DMS53 (cell line): ENCODE measurements around the gene AJAP1.

Experiments
- DNase-seq: peaks from one replicate; lab custom pipeline; 2025; lab: John Stamatoyannopoulos, UW

The AJAP1 gene

GRCh38 chr1:4682607-4683220, 28.3 kb downstream of the AJAP1 start:
- no peak for DNase-seq

DNA sequence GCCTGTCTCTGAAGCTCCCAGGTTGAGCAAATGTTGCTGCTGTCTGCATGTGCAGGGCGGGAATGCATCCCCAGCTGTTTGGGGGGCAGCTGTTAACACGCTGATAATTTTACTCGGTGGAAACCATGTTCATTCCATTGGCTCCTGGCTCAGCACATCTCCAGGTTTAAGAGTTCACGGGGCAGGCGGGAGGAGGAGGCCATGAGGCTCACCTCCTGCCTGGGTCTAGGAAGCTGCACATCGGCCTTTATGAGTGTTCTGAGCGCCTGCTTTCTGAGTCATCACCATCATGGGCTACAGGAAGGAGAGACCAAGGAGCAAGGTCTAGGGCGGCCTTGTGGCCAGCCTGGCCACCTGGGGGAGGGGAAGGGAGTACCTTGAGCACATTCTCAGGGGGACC, 29.7 kb downstream of the AJAP1 start:
- DNase-seq: no peak

- DNase-seq: no peak
These were observed 30.6 kb downstream of the AJAP1 start for GRCh38 chr1:4684864-4685522.

GRCh38 chr1:4685523-4685865, 31.1 kb downstream of the AJAP1 start:
- no peak for DNase-seq

GRCh38 chr1:4687943-4688342, 33.5 kb downstream of the AJAP1 start:
- DNase-seq: no peak

- DNase-seq: no peak
These were observed 35.0 kb downstream of the AJAP1 start for GRCh38 chr1:4689271-4689935.

DNA sequence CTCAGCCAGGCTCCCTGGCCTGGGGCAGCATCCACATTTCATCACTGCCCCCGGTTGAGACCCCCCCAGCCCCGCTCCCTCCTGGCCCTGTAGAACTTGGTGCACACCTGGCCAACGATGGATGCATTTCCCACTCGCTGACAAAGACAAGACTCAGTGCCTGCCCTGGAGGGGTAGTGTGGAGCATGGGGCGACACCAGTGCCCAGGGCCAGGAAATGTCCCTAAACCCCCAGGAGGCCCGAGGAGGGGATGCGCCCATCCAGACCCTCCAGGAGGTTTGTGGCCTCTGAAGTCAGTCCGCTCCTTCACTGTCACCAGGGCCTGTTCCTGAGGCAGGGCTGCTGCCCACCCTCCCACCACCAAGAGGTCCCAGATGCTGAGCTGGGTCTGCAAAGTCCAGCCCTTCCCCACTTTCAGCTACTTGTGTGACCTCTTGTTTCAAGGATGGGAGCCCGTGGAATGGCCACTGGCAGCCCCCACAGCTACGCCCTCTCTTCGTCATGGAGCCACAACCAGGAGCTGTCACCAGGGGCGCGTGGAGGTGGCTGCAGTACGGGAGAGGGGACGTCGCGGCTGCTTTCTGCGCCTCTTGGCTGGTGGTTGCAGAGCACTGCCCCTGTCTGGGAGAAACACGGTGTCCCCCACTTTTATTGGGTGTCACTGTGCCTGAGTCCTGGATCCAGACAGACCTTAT, 35.7 kb downstream of the AJAP1 start:
- DNase-seq: no peak

DNA sequence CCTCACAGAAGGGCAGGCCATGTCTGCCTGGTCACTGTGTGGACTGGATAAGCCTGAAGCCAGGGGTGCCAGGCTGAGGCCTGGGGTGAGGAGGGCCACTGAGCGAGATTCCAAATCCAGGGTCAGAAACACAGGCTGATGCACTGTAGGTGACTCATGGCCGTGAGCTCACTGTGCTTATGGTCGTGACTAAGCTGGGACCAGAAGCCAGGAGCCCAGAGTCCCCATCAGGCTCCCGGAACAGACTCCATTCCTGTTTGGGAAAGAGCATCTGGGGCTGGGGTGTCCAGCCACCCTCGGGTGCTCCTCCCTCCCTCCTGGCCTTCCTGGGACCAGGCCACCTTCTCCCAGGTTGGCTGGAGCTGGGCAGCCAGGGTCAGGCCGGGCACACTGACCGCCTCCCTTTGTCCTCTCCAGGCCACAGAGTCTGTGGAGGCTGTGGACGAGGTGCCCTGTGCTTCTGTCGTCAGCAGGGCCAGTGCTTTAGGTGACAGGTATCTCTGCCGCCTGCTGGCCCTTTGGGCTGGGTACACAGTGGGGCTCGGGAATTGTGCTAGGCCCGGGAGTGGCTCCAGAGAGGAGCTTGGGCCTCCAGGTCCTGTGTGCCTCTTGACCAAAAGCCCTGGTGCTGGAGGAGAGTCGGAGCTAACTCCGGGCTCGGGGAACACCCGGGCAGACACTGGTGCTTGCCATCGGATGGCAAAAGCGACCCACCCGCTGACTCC, 36.7 kb downstream of the AJAP1 start:
- DNase-seq: no peak

- DNase-seq: no peak
These were observed 37.5 kb downstream of the AJAP1 start for GRCh38 chr1:4691766-4692405.

- no peak for DNase-seq
These were observed 38.0 kb downstream of the AJAP1 start for GRCh38 chr1:4692437-4692836.

GRCh38 chr1:4693331-4693730, 38.9 kb downstream of the AJAP1 start:
- DNase-seq: no peak

GRCh38 chr1:4693891-4694290, 39.5 kb downstream of the AJAP1 start:
- DNase-seq: no peak

- no peak for DNase-seq
These were observed 40.1 kb downstream of the AJAP1 start for GRCh38 chr1:4694492-4694891.

DNA sequence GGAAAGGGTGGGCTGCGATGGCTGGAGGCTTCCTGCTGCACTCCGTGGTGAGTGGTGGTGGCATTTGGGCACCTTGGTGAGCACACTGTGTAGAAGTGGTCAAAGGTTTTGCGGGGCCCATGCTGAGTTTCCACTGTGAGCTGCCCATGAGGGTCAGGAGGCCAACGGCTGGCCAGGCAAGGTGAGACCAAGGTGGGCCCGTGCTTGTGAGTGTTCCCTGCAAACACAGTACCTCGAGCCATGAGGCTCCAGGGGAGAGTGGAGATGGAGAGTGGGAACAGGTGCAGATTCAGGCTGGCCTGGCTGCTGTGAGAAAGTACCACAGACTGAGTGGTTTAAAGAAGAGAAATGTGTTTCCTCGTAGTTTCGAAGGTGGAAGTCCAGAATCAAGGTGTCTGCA, 40.8 kb downstream of the AJAP1 start:
- no peak for DNase-seq

DNA sequence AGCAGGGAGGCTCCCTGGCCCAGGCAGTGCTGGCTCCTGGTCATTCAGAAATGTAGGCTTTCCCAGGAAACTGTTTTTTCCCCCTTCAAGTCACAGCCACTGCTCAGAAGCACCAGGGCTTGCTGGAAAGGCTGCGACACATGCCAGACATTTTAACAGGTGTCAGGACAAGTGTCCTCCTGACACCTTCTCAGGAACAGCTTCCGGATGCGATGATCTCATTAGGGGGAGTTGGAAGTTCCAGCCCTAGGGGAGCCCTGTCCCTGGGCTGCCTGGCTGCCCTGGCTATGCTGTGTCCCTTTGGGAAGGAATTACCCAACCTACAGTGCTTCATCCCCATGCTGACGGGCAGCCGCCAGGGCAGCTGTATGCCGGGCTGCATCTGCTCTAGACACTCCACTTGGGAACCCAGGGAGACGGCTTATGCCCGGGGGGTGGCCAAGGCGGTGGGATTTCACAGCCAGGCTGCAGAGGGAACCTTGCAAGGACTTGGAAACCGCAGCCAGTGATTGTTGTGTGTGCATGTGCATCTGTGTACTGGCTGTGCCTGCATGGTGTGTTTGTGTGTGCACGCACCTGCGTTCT, 41.8 kb downstream of the AJAP1 start:
- no peak for DNase-seq

- no peak for DNase-seq
These were observed 42.3 kb downstream of the AJAP1 start for GRCh38 chr1:4696753-4697152.

DNA sequence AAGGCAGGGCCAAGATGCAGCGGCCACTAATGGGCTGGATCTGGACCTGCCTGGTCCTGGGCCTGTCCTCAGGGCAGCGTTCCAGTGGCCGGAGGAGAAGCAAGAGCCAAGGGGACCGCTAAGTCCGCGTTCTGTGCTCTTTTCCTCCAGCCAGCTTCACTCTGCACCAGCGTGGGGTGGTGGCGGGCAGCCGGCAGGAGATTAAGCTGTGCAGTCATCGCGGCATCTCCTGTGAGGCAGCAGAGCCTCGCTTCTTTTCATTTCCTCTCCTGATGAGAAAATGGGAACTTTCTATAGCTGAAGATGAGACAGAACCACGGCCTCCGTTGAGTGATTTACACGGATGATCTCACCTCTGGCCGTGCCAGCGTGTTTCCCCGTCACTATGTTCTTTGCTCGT, 43.4 kb downstream of the AJAP1 start:
- no peak for DNase-seq

DNA sequence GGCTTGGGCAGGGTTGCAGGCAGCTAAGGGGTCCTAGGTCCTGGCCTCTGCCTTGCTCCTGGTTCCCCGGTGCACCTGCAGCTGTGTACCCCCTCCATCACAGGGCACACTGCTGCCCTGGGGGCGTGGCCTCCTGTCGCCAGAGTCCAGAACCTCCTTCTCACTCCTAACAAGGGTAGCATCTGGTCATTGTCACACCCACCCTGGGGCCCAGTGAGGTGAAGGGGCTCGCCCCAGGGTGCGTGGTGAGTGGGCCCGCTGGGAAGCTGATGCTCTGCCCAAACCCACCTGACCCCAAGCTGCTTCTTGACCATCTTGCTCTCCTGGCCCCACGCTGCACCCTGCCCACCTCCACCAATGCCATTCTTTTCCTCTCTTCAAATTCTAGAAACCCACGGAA, 44.5 kb downstream of the AJAP1 start:
- no peak for DNase-seq

DNA sequence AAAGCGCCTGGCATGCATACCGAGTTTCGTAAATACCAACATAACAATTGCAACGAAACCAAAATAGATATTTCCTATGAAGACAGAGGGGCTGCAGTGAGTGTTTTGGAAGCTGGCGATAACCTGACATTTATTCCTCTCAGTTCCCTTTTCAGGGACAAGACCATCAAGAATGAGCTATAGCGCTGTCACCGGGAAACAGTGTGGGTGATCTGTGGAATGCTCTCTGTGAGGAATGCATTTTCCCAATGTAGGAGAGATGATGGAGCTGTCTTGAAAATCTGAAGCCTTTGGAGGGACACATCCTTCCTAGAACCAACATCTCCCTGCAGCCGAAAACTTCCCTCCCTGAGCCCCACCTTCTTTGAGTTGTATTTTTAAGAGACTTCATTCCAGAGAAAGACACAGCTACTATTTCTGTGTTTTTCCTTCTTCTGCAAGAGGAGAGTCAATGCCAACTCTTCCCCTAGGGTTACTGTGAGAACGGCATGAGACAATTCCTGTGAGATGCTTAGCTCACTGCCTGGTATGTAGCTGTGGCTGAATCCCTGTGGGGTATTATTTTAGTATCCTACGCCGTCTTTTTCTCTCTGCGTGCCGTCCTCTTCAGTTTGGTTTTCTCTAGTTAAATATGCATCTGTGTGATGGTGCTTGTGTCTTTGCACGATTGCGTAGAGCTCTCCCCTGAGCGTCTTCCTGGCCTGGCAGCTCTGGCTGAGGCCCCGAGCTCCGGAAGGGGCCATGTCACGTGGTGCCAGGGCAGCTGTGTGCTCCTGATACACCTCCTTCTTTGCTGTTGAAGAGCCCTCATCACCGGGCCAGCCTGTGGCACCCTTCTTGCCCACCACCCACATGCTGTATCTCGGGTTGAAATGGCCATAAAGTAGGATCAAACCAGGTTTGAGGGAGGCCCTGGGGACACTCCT, 45.2 kb downstream of the AJAP1 start:
- no peak for DNase-seq

DNA sequence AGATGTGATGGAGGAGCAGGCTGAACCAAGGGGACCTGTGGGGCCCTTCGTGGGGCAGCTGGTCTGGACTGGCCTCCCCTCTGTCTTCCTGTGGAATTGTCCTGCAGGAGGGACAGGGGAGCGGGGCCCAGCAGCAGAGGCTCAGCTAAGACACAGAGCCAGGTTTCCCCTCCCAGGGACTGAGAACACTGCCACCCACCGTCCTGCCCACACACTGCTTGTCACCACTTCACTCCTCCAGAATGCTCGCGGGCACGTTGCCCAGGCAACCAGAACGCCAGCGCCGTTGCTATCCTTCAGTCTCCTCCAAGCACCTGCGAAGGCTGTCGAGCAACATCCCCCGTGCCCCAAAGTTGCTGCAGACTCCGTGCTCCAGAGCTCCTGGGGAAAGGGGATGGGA, 46.4 kb downstream of the AJAP1 start:
- DNase-seq: no peak
